K562 (cell line): Measurements from ENCODE around the gene MOB1B. TPM values are rescaled to one million over a fixed set of nuclear protein-coding genes. Genes with fewer than 3 reads are reported as not detected.

ENCODE experiments used
- E2F3 ChIP-seq: fragments of 250-450 bp; sonication (Bioruptor Pico); IDR thresholded peaks from 2 replicates; pipeline ENCODE4 v1.4.0; 2020; ENCODE audit warnings: mild to moderate bottlenecking
- ETV5 ChIP-seq: sonication (generic); formaldehyde crosslinking; IDR thresholded peaks from 2 replicates; pipeline ENCODE4 v1.4.0; 2020; ENCODE audit warnings: low read depth, mild to moderate bottlenecking, missing genetic modification reagents
- NFIX ChIP-seq: fragments of 250-450 bp; sonication (Bioruptor Pico); IDR thresholded peaks from 2 replicates; pipeline ENCODE4 v1.4.0; 2020; ENCODE audit warnings: low read depth, mild to moderate bottlenecking, moderate library complexity
- POU5F1 ChIP-seq: fragments of 150-350 bp; IDR thresholded peaks from 2 replicates; pipeline ENCODE4 v1.6.1; 2014; ENCODE audit warnings: borderline replicate concordance, low read length, low read depth, mild to moderate bottlenecking; ENCODE audit not compliant: partially characterized antibody
- PTTG1 ChIP-seq: fragments of 450-650 bp; IDR thresholded peaks from 2 replicates; pipeline ENCODE4 v1.6.1; 2016; ENCODE audit warnings: low read depth, mild to moderate bottlenecking, missing genetic modification characterization, missing compliant biosample characterization
- SP2 ChIP-seq: IDR thresholded peaks from 2 replicates; pipeline ENCODE4 v1.6.1; 2011; ENCODE audit warnings: mild to moderate bottlenecking, low read depth, low read length, moderate library complexity; ENCODE audit not compliant: poor library complexity, severe bottlenecking; ENCODE audit errors: extremely low read depth
- ZNF133 ChIP-seq: fragments of 250-450 bp; sonication (Bioruptor Pico); IDR thresholded peaks from 2 replicates; pipeline ENCODE4 v1.4.0; 2020; ENCODE audit warnings: mild to moderate bottlenecking
- ZNF217 ChIP-seq: sonication (generic); formaldehyde crosslinking; IDR thresholded peaks from 2 replicates; pipeline ENCODE4 v1.8.0; 2022; ENCODE audit warnings: mild to moderate bottlenecking, missing genetic modification reagents
- polyA plus RNA-seq, 8 experiments: library from polyadenylated mRNA; depleted of rRNA in 4 of 8; stranded (reverse) in 5 of 8; unstranded in 3 of 8; fragments of >200 nt; fragmentation: Nextera tagmentation in 2 of 8; fragmentation: Illumina TruSeq in 1 of 8; extraction: Ambion mirVana in 2 of 8; extraction: Trizol in 1 of 8; gene quantifications; 2 replicates each; pipeline versions ENCODE4 v1.2.1 to v1.2.3, GENCODE V29; 2011 to 2014; ENCODE audit warnings: inconsistent platforms in 1 of 8, missing spikeins in 1 of 8
- total RNA-seq, 7 experiments: library from RNA; depleted of rRNA in 6 of 7; stranded (reverse); fragments of >200 nt in 6 of 7; fragmentation: Illumina TruSeq in 2 of 7; extraction: Trizol in 2 of 7; gene quantifications; 2 replicates each; pipeline versions ENCODE4 v1.2.1 to v1.2.3, GENCODE V29; 2011 to 2021; ENCODE audit warnings: low replicate concordance in 1 of 7
- TF ChIP-seq, protein P1 (sequence below): fragments of 250-450 bp; sonication (Bioruptor Pico); IDR thresholded peaks from 2 replicates; pipeline ENCODE4 v1.8.0; 2022; ENCODE audit warnings: moderate library complexity, mild to moderate bottlenecking, inconsistent platforms
- TF ChIP-seq, protein P2 (sequence below): fragments of 250-450 bp; sonication (Bioruptor Pico); IDR thresholded peaks from 2 replicates; pipeline ENCODE4 v1.8.0; 2022; ENCODE audit warnings: inconsistent platforms, mild to moderate bottlenecking, moderate library complexity, borderline replicate concordance
- TF ChIP-seq, protein P3 (sequence below): fragments of 450-650 bp; IDR thresholded peaks from 2 replicates; pipeline ENCODE4 v1.6.1; 2016; ENCODE audit warnings: mild to moderate bottlenecking, moderate library complexity
- TF ChIP-seq, protein P4 (sequence below): sonication (generic); formaldehyde crosslinking; IDR thresholded peaks from 2 replicates; pipeline ENCODE4 v1.8.0; 2022; ENCODE audit warnings: mild to moderate bottlenecking, missing genetic modification reagents

The MOB1B gene
- total and polyA plus RNA-seq, 9 of the 15 experiments (the other 6 are each of a cell fraction or from before 2014, with no cell fraction given) = 8.4 to 37.8 (median 19.0) TPM

DNA sequence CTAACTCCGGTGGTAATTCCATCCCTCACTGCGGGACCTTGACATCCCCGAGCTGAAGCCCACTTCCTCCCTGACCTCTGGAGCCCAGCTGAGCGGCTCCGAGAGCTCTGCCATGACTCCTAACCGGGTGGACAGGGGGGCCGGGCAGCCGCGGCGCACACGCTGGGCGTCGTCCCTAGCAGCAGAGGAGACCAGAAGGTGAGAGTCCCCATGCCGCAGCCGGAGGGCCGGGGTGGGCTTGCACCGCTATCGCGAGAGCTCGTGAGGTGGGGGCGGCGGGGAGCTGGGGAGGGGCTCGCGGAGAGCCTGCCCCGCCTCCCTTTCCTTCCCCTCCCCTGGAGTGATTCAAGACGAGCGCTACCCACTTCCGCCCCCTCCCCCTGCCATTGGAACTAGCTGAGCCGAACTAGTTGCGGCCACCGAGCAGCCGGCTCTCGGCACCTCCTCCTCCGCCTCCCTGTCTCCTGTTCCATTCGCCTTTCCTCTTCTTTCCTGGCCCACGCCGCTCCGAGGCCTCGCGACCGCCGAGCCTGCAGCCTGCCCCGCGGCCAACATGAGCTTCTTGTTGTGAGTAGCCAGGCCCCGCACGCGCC, at the start of gene MOB1B (continued):
- TF ChIP-seq, protein P1, sequence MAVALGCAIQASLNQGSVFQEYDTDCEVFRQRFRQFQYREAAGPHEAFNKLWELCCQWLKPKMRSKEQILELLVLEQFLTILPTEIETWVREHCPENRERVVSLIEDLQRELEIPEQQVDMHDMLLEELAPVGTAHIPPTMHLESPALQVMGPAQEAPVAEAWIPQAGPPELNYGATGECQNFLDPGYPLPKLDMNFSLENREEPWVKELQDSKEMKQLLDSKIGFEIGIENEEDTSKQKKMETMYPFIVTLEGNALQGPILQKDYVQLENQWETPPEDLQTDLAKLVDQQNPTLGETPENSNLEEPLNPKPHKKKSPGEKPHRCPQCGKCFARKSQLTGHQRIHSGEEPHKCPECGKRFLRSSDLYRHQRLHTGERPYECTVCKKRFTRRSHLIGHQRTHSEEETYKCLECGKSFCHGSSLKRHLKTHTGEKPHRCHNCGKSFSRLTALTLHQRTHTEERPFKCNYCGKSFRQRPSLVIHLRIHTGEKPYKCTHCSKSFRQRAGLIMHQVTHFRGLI (CRISPR knock-in tag) = no peak
- TF ChIP-seq, protein P2, sequence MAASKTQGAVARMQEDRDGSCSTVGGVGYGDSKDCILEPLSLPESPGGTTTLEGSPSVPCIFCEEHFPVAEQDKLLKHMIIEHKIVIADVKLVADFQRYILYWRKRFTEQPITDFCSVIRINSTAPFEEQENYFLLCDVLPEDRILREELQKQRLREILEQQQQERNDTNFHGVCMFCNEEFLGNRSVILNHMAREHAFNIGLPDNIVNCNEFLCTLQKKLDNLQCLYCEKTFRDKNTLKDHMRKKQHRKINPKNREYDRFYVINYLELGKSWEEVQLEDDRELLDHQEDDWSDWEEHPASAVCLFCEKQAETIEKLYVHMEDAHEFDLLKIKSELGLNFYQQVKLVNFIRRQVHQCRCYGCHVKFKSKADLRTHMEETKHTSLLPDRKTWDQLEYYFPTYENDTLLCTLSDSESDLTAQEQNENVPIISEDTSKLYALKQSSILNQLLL (CRISPR knock-in tag) = no peak
- TF ChIP-seq ZNF217 (CRISPR knock-in tag) = no peak
- no peak for TF ChIP-seq SP2
- no peak for TF ChIP-seq POU5F1
- TF ChIP-seq PTTG1 (tag) = no peak
- TF ChIP-seq, protein P3, sequence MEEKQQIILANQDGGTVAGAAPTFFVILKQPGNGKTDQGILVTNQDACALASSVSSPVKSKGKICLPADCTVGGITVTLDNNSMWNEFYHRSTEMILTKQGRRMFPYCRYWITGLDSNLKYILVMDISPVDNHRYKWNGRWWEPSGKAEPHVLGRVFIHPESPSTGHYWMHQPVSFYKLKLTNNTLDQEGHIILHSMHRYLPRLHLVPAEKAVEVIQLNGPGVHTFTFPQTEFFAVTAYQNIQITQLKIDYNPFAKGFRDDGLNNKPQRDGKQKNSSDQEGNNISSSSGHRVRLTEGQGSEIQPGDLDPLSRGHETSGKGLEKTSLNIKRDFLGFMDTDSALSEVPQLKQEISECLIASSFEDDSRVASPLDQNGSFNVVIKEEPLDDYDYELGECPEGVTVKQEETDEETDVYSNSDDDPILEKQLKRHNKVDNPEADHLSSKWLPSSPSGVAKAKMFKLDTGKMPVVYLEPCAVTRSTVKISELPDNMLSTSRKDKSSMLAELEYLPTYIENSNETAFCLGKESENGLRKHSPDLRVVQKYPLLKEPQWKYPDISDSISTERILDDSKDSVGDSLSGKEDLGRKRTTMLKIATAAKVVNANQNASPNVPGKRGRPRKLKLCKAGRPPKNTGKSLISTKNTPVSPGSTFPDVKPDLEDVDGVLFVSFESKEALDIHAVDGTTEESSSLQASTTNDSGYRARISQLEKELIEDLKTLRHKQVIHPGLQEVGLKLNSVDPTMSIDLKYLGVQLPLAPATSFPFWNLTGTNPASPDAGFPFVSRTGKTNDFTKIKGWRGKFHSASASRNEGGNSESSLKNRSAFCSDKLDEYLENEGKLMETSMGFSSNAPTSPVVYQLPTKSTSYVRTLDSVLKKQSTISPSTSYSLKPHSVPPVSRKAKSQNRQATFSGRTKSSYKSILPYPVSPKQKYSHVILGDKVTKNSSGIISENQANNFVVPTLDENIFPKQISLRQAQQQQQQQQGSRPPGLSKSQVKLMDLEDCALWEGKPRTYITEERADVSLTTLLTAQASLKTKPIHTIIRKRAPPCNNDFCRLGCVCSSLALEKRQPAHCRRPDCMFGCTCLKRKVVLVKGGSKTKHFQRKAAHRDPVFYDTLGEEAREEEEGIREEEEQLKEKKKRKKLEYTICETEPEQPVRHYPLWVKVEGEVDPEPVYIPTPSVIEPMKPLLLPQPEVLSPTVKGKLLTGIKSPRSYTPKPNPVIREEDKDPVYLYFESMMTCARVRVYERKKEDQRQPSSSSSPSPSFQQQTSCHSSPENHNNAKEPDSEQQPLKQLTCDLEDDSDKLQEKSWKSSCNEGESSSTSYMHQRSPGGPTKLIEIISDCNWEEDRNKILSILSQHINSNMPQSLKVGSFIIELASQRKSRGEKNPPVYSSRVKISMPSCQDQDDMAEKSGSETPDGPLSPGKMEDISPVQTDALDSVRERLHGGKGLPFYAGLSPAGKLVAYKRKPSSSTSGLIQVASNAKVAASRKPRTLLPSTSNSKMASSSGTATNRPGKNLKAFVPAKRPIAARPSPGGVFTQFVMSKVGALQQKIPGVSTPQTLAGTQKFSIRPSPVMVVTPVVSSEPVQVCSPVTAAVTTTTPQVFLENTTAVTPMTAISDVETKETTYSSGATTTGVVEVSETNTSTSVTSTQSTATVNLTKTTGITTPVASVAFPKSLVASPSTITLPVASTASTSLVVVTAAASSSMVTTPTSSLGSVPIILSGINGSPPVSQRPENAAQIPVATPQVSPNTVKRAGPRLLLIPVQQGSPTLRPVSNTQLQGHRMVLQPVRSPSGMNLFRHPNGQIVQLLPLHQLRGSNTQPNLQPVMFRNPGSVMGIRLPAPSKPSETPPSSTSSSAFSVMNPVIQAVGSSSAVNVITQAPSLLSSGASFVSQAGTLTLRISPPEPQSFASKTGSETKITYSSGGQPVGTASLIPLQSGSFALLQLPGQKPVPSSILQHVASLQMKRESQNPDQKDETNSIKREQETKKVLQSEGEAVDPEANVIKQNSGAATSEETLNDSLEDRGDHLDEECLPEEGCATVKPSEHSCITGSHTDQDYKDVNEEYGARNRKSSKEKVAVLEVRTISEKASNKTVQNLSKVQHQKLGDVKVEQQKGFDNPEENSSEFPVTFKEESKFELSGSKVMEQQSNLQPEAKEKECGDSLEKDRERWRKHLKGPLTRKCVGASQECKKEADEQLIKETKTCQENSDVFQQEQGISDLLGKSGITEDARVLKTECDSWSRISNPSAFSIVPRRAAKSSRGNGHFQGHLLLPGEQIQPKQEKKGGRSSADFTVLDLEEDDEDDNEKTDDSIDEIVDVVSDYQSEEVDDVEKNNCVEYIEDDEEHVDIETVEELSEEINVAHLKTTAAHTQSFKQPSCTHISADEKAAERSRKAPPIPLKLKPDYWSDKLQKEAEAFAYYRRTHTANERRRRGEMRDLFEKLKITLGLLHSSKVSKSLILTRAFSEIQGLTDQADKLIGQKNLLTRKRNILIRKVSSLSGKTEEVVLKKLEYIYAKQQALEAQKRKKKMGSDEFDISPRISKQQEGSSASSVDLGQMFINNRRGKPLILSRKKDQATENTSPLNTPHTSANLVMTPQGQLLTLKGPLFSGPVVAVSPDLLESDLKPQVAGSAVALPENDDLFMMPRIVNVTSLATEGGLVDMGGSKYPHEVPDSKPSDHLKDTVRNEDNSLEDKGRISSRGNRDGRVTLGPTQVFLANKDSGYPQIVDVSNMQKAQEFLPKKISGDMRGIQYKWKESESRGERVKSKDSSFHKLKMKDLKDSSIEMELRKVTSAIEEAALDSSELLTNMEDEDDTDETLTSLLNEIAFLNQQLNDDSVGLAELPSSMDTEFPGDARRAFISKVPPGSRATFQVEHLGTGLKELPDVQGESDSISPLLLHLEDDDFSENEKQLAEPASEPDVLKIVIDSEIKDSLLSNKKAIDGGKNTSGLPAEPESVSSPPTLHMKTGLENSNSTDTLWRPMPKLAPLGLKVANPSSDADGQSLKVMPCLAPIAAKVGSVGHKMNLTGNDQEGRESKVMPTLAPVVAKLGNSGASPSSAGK = peak; percentile 57
- no peak for TF ChIP-seq E2F3 (CRISPR knock-in tag)
- TF ChIP-seq NFIX = no peak
- TF ChIP-seq, protein P4, sequence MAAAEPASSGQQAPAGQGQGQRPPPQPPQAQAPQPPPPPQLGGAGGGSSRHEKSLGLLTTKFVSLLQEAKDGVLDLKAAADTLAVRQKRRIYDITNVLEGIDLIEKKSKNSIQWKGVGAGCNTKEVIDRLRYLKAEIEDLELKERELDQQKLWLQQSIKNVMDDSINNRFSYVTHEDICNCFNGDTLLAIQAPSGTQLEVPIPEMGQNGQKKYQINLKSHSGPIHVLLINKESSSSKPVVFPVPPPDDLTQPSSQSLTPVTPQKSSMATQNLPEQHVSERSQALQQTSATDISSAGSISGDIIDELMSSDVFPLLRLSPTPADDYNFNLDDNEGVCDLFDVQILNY (CRISPR knock-in tag) = no peak
- no peak for TF ChIP-seq ZNF133
- peak; percentile 57; the same call in 1 of the 2 replicates for TF ChIP-seq ETV5 (CRISPR knock-in tag)
